Pancreas (tissue), 10 donors: Measurements from ENCODE around the gene SGMS1. TPM values are rescaled to one million over a fixed set of nuclear protein-coding genes. Genes with fewer than 3 reads are reported as not detected.
"Not testable (repeated sequence)": the region's sequence is repeated elsewhere in the genome, so short reads cannot be mapped to it uniquely, and the experiment has no call there.

Experiments
- ATAC-seq, 4 donors: fragments of 200-7000 bp; cut with Tn5 transposase; one replicate each; pipeline versions ENCODE4 v1.8.0 to v1.9.1; 2020; ENCODE audit warnings: mild to moderate bottlenecking in 4 of 4, moderate library complexity in 4 of 4
- DNase-seq, 6 donors: peaks; one replicate each; pipeline ENCODE4 v3.0.0-alpha.2; 2020
- FAIRE-seq: peaks from 2 replicates; lab custom pipeline; 2012; peaks lifted over from hg19 to GRCh38; lab: Jason Lieb, UNC
- H3K27ac ChIP-seq, 4 donors: fragments of 200-600 bp; sonication (generic); 1 replicate in 3 of 4; 2 replicates in 1 of 4; pipeline versions ENCODE4 v1.5.0 to v1.8.0; 2020
- H3K27me3 ChIP-seq, 4 donors: fragments of 200-600 bp; one replicate each; pipeline ENCODE4 v1.8.0; 2021
- H3K36me3 ChIP-seq, 3 donors: fragments of 200-600 bp; sonication (generic) in 1 of 3; one replicate each; pipeline versions ENCODE4 v1.5.0 to v1.8.0; 2020 to 2021
- H3K4me1 ChIP-seq, 3 donors: fragments of 200-600 bp; one replicate each; pipeline ENCODE4 v1.8.0; 2021
- H3K4me3 ChIP-seq, 4 donors: fragments of 200-600 bp; sonication (generic) in 2 of 4; one replicate each; pipeline versions ENCODE4 v1.5.0 to v1.8.0; 2020 to 2021
- H3K9me3 ChIP-seq, 4 donors: fragments of 200-600 bp; one replicate each; pipeline ENCODE4 v1.8.0; 2021
- CTCF ChIP-seq, 4 donors: fragments of 200-600 bp; sonication (generic) in 3 of 4; IDR thresholded peaks; one replicate each; pipeline versions ENCODE4 v1.5.0 to v1.8.0; 2021; ENCODE audit warnings: antibody characterized with exemption in 4 of 4
- WGBS, 2 donors: extraction: QIAGEN DNeasy Blood & Tissue Kit; methylation state at CpG; one replicate each; pipeline ENCODE4 v1.1.7; 2013; 5-methylcytosine and 5-hydroxymethylcytosine counted together
- intact Hi-C, 3 donors: fragments of 100-400 bp; cut with DNase I; formaldehyde crosslinking; loops; one replicate each; pipeline versions ENCODE4 v1.11.1 to v1.14.2; 2022
- polyA plus RNA-seq, 2 donors: library from polyadenylated mRNA; stranded (reverse); fragments of 200-250 nt; gene quantifications; one replicate each; pipeline ENCODE4 v1.2.3, GENCODE V29; 2013
- total RNA-seq, 6 donors: library from RNA; stranded (reverse); fragmentation: NEBNext Ultra II Directional in 4 of 6; extraction: Animal tissue kit (Norgen Biotek cat#: 25700) in 4 of 6; gene quantifications; one replicate each; pipeline versions ENCODE4 v1.2.1 to v1.2.4, GENCODE V29; 2021 to 2023
- donor health status: healthy with polysubstance abuse.
- donor health status: DM: no; HTN: no; CAD: no; lungs with moderate emphysema.
- donor health status: DM: no; HTN: no; CAD: no.
- donor health status: control.
- donor health status: control.
- donor health status: Bipolar disorder and iron deficiency.
- donor health status: DM: yes; HTN: yes; CAD: no.
- donor health status: DM: no; HTN: no; CAD: no.
- donor health status: DM: no; HTN: no; CAD: no.
- donor health status: DM: yes; HTN: yes; CAD: no.

SGMS1 gene
- total and polyA plus RNA-seq, 8 donors = 4.8 to 21.6 (median 13.2) TPM

- Histone ChIP-seq H3K9me3 (no peaks in the 10 kb centered on the region), H3K4me3 (no peak overlapping the region), H3K27ac (no peak overlapping the region), H3K27me3 (no peaks in the 10 kb centered on the region), H3K36me3 (no peaks in the 10 kb centered on the region), H3K4me1 (peaks cover 0 to 4% (median 0%) of the 10 kb centered on the region in 3 donors)
- WGBS, 2 donors = 95 to 100% methylated on average over 1 of the region's 1 CpG
- TF ChIP-seq CTCF (IDR thresholded peaks at IDR 0.05) = no peak
- ATAC-seq (no peak), DNase-seq (no peak), FAIRE-seq (no peak)
- intact Hi-C loops = no loop called here
Observed at GRCh38 chr10:50432211-50433009, 191.3 kb downstream of the SGMS1 start.

- Histone ChIP-seq H3K27ac (peak overlapping the region in 2 of 4 donors; percentile 10 to 13), H3K9me3 (no peaks in the 10 kb centered on the region), H3K4me3 (no peak overlapping the region), H3K27me3 (no peaks in the 10 kb centered on the region), H3K4me1 (peaks cover 0 to 4% (median 0%) of the 10 kb centered on the region in 3 donors), H3K36me3 (no peaks in the 10 kb centered on the region)
- 82 to 86% methylated on average over 3 of the region's 3 CpGs for WGBS, 2 donors
- TF ChIP-seq CTCF (IDR thresholded peaks at IDR 0.05) = no peak
- ATAC-seq (no peak), DNase-seq (no peak), FAIRE-seq (no peak)
- intact Hi-C loops = no loop called here
Observed at GRCh38 chr10:50431791-50432190, 192.0 kb downstream of the SGMS1 start.

GRCh38 chr10:50431133-50431532, 192.6 kb downstream of the SGMS1 start:
- 72 to 74% methylated on average over 4 of the region's 4 CpGs for WGBS, 2 donors
- no peak for FAIRE-seq
- Histone ChIP-seq H3K27me3 (no peaks in the 10 kb centered on the region), H3K4me1 (peaks cover 0 to 4% (median 0%) of the 10 kb centered on the region in 3 donors), H3K4me3 (no peak overlapping the region), H3K36me3 (no peaks in the 10 kb centered on the region), H3K27ac (peak overlapping the region in 1 of 4 donors; percentile 10), H3K9me3 (no peaks in the 10 kb centered on the region)
- TF ChIP-seq CTCF (IDR thresholded peaks at IDR 0.05) = no peak
- ATAC-seq = peak in 2 of 4 donors; percentile 27 to 47
- DNase-seq = no peak
- intact Hi-C loops = no loop called here

GRCh38 chr10:50426485-50426884, 197.3 kb downstream of the SGMS1 start:
- DNase-seq (no peak), FAIRE-seq (no peak), ATAC-seq (no peak)
- no peak overlapping the region for H3K4me3 ChIP-seq
- no peak for TF ChIP-seq CTCF (IDR thresholded peaks at IDR 0.05)
- H3K4me1 ChIP-seq = peaks cover 0 to 4% (median 0%) of the 10 kb centered on the region in 3 donors
- H3K36me3 ChIP-seq = no peaks in the 10 kb centered on the region
- no peaks in the 10 kb centered on the region for H3K27me3 ChIP-seq
- 94 to 98% methylated on average over 1 of the region's 1 CpG for WGBS, 2 donors
- H3K9me3 ChIP-seq = no peaks in the 10 kb centered on the region
- H3K27ac ChIP-seq = no peak overlapping the region
- intact Hi-C loops = no loop called here

GRCh38 chr10:50425215-50425614, 198.5 kb downstream of the SGMS1 start:
- intact Hi-C loops, H3K27ac ChIP-seq, H3K4me1 ChIP-seq, H3K4me3 ChIP-seq, H3K36me3 ChIP-seq, H3K27me3 ChIP-seq, ATAC-seq, DNase-seq, FAIRE-seq, H3K9me3 ChIP-seq: not testable (repeated sequence)
- 92 to 95% methylated on average over 1 of the region's 1 CpG for WGBS, 2 donors
